HG02840 (cell line): ENCODE results near the gene TMEM175.
"Not testable (repeated sequence)": the region's sequence is repeated elsewhere in the genome, so short reads cannot be mapped to it uniquely, and the experiment has no call there.

Experiments used
- ATAC-seq: cut with Tn5 transposase; IDR thresholded peaks from one replicate; pipeline ENCODE4 v1.9.1; 2021; ENCODE audit warnings: mild to moderate bottlenecking, moderate library complexity, moderate number of reproducible peaks; ENCODE audit not compliant: unreplicated experiment, low FRiP score

The TMEM175 gene

DNA sequence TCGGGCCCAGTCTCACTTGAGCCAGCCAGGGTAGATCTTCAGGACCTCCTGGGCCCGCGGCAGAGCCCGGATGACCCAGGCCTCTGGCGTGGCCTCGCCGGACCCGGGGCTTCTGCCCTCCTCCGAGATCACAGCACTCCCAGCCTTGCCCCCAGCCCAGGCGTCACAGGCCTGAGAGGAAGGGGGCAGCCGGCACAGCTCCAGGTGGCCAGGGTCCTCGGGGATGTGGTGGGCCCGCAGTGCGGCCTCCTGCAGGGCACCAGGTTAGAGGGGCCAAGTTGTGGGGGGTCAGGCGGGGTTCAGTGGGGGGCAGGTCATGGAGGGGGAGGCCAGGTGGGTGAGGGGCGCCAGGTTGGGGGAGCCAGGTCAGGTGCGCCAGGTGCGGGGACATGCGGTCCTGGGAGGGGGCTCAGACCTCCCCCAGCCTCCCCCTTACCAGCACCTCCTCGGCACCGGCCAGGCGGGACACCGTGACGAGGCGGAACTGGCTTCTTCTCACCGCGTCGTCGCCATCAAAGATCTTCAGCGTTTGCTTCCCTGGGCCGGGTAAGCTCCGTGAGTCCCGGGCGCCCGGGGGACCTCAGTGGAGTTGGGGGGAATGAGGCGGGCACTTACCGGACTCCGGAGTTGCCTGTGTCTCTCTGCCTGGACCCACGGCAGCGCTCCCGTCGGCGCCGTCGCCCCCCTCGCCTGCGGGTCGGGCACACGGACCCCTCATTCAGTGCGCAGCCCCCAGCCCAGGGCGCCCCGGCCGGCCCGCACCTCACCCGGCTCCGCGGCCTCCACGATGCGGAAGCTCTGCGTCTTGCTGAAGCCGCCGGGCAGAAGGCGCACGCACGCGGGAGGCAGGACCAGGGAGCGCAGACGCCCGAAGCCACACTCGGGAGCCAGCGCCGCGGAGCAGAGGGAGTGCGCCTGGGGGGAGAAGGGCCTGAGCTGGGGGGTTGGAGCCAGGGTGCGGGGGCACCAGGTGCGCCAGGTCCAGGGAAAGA, 35.1 kb downstream of the TMEM175 start:
- no peak for ATAC-seq

DNA sequence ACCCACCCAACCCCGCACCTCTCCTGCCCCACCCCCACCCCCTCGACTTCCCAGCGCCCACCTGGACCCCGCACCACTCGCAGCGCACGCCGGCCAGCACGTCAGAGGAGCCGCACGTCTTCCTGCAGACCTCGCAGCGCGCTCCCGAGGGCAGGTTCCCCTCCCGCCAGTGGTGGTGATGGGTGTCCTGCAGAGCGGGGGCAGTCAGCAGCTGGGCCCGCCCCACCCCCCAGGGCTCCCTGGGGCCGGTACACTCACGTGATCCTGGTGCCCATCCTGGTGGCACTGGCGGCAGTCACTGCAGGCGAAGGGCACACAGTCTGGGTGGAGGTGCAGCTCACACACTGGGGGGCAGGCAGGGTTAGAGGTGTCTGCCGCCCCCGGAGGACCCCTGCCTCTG, 36.0 kb downstream of the TMEM175 start:
- ATAC-seq: no peak

GRCh38 chr4:968621-969394, 36.5 kb downstream of the TMEM175 start:
- ATAC-seq: no peak

- no peak for ATAC-seq
Observed at GRCh38 chr4:970046-970745, 37.9 kb downstream of the TMEM175 start.

DNA sequence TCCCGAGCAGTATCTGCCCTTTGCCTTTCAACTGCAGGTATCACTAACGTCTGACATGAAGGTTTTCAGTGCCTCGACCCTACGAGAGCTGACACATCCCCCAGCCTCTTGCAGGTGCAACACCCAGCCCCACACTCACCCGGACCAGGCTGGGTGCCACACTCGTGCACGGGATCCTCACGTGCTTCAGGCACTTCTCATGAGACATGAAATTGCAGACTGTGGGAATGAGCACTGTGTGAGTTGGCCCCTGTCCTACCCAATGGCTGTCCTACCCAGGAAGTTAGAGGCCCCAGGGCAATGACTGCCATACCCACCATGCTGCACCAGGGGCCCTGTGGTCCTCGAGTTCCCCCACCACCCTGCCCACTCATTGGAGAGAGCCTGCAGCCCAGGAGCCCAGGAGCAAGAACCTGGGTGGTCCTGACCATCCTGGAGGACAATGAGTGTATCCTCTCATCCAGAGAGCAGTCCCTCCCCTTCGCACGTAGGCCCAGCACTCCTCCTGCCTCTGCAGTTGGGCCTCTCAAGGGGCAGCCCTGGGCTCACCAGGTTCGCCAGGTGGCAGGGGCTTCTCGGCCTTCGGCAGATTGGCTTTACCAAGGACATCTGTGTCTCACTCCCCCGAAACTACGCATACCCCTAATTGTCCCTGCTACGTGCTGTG, 38.7 kb downstream of the TMEM175 start:
- ATAC-seq: no peak

GRCh38 chr4:971666-972500, 39.6 kb downstream of the TMEM175 start:
- ATAC-seq: no peak

GRCh38 chr4:972651-973424, 40.6 kb downstream of the TMEM175 start:
- ATAC-seq: peak; percentile 34

DNA sequence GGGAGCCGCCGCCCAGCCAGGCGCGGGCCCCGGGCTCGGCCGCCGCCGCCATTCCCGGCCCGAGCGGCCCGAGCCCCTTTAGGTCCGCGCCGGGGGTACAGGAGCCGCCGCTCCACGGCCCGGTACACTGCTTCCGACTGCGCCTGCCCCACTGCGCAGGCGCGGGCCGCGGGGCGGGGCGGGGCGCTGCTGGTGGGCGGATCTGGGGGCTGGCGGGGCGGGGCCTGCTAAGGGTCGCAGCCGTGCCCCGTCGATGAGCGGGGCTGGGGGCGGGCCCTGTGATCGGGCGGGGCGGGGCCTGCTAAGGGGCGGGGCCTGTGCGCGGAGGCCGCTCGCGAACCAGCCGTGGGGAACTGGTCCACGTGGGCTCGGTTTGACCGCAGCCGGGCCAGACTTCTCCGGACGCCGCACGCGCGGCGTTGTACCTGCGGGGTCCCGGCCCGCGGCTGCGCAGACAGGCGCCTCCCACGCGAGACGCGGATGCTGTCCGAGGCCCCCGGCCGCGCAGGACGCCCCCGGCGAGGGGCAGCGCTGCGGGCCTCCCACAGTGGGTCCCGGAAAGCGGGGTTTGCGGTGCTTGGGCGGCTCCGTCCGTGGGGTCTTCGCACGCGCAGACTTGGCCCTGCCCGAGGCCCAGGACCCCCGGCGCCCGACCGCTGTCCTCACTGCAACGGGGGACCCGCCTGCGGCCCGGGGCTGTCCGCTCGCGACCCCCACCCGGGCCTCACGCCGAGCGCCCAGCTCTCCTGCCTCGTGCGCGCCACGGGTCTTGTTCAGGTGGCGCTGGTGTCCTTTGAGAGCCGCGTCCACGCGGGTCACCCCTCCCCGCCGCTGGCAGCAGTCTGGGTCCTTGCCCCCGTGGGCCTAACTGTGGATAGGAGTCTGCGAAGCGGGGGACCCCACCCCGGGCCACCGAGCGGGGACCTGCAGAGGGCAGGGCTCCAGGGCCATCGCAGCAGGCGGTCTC, 41.5 kb downstream of the TMEM175 start, which contains the start of gene DGKQ:
DGKQ (minus strand) TSS at position 139 of the 967 bp plus-strand sequence; CDS start at position 52, 87 bp downstream.
- ATAC-seq: peak; percentile 43

DNA sequence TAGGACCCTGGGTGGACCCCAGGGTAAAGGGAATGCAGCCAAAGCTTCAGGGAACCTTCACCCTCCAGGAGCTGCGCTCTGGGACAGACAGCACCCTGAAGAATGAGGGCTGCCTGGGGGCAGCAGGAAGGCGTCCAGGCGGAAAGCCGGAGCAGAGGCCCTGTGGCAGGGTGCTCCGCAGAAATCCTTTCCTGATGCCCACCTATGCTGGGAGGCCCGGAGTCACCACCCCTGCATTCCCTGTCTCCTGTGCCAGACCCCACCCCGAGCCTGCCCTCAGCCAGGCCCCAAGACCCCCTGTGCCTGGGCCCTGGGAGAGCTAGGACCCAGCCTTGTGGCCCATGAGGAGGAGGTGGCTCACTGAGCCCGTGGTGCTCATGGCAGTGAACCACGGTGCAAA, 42.4 kb downstream of the TMEM175 start:
- no peak for ATAC-seq

DNA sequence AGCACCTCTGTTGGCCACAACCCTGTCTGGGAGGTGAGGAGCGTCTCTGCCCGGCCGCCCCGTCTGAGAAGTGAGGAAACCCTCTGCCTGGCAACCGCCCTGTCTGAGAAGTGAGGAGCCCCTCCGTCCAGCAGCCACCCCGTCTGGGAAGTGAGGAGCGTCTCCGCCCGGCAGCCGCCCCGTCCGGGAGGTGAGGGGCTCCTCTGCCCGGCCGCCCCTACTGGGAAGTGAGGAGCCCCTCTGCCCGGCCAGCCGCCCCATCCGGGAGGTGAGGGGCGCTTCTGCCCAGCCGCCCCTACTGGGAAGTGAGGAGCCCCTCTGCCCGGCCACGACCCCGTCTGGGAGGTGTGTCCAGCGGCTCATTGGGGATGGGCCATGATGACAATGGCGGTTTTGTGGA, 43.8 kb downstream of the TMEM175 start:
- not testable (repeated sequence) for ATAC-seq

DNA sequence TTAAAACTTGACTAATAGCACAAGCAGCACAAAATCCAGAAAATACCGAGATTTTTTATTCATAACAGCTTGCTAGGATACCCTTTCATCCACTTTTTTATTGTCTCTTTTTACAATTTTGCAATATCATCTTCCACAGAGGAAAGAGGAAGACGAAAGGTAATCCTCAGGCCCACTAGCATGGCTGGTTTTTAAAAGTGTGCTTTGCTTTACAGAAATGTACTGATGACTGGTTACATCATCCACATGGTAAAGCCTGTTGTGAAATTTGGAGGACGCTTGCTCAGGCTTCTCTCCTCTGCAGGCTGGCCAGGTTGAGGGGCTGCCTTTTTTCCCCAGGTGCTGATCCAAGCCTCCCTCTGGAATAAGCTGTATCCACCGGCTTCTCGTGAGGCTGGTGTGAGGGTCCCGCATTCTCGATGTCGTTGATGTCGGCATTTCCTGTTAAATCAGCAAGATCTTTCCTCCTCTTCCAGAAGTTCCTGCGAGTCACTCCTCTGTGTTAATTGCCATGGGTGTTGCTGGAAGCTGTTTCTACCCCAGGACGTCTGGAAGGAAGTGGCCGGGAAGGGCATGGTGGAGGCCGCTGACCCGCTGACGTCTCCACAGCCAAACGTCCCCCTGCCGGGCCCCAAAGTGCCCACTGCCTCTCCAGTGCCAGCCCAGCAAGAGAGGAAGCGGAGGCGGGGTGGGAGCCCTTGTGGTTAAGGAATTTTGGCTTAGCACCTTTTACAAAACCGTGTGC, 46.9 kb downstream of the TMEM175 start:
- ATAC-seq: no peak

- no peak for ATAC-seq
Observed at GRCh38 chr4:982291-982690, 50.0 kb downstream of the TMEM175 start.

DNA sequence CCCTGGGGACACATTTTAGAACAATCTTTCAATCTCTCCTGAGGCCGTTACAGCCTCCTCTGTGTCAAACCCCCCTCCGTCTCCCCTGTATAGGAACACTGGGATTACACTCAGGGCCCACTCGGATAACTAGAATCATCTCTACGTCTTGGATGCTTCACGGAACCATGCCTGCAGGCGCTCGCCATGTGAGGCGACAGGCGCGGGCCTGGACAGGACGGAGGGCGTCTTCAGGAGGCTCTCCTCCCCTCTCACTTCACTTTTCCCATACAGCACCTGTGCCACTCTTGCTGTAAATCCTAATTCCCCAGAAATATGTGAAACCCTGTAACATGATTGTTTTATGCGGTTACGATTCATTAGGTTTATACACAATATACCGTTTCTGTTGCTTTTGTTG, 50.6 kb downstream of the TMEM175 start:
- no peak for ATAC-seq

DNA sequence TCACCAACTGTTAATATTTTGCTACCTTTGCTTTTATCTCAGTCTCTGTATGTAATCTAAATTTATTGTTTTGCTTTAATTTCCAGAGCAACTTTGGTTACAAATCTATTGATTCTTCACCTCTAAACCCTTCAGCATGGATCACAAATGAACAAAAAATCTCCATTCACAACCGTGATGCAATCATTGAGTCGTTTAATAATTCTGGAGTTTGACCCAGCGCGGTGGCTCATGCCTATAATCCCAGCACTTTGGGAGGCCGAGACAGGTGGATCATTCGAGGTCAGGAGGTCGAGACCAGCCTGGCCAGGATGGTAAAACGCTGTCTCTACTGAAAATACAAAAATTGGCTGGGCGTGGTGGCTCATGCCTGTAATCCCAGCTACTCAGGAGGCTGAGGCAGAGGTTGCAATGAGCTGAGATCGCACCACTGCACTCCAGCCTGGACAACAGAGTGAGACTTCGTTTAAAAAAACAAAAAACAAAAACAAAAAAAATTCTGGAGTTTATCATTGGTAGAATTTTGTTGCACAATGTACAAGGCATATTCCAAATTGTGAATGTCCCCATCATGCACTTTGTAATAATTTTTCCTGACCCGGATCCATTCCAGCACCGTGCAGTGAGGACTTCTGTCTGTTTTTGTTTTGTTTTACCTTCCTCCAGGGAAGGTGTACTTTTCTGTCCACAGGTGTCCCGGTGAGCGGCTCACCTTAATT, 52.2 kb downstream of the TMEM175 start:
- ATAC-seq: no peak

- no peak for ATAC-seq
Observed at GRCh38 chr4:985123-985830, 53.0 kb downstream of the TMEM175 start.
